ENCODE measurements around the gene PTPRN2.
"Not testable (repeated sequence)": the region's sequence is repeated elsewhere in the genome, so short reads cannot be mapped to it uniquely, and the experiment has no call there.

The PTPRN2 gene

DNA sequence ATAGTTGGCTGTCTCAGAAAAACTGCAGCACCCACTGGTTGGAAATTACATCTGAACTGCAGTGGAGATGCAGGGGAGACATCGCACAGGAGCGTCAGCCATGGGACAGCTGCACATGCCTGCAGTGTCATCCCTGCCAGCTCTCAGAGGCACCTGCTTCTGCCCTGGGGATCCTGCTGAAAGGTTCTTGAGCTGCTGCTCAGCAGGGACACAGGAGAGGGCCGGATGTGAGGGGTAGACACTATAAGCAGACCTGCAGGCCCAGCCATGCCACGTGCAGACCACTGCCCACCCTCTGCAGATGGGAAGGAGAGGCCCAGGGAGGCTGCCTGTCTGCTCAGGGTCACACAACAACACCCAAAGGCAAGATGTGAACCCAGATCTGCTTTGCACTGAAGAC lies 649.4 kb downstream of the PTPRN2 start:
- no CpG with 5 or more reads among the region's 4 CpGs for WGBS (ENCODE audit: extremely low coverage, insufficient coverage, low lambda C conversion rate)
- no peak for DNase-seq
- Histone ChIP-seq H3K9ac (ENCODE audit: low read length) (no peak overlapping the region), H3K4me2 (ENCODE audit: low read length) (no peak overlapping the region), H3K4ac (ENCODE audit: low read depth, low read length) (no peak overlapping the region), H2BK120ac (ENCODE audit: low read depth, low read length) (no peak overlapping the region), H3K27ac (ENCODE audit: low read depth, low read length) (no peak overlapping the region), H2AK5ac (ENCODE audit: low read length) (no peak overlapping the region), H3K4me3 (ENCODE audit: low read length) (no peak overlapping the region), H3K79me2 (ENCODE audit: control insufficient read depth, insufficient read depth, low read length) (no peaks in the 10 kb centered on the region), H2BK5ac (ENCODE audit: low read length) (no peak overlapping the region), H4K8ac (ENCODE audit: low read depth, low read length) (no peak overlapping the region), H3K18ac (ENCODE audit: low read length) (no peak overlapping the region), H3K36me3 (ENCODE audit: control insufficient read depth, insufficient read depth, low read length) (no peaks in the 10 kb centered on the region), H3K27me3 (ENCODE audit: insufficient read depth, low read length, poor library complexity) (no peaks in the 10 kb centered on the region), H3K23ac (ENCODE audit: low read length) (no peak overlapping the region), H3K79me1 (ENCODE audit: low read length) (no peaks in the 10 kb centered on the region), H3K56ac (ENCODE audit: low read length) (no peak overlapping the region), H4K5ac (ENCODE audit: low read length) (no peak overlapping the region), H3K4me1 (ENCODE audit: control insufficient read depth, low read depth, low read length) (no peaks in the 10 kb centered on the region), H2BK15ac (replicated peaks; ENCODE audit: low read depth) (no peak overlapping the region)

GRCh38 chr7:157937406-157937805 lies 650.2 kb downstream of the PTPRN2 start:
- H3K23ac ChIP-seq (ENCODE audit: low read length): no peak overlapping the region
- DNase-seq: no peak
- no peak overlapping the region for H3K9ac ChIP-seq (ENCODE audit: low read length)
- no peak overlapping the region for H3K4me2 ChIP-seq (ENCODE audit: low read length)
- H2BK15ac ChIP-seq (replicated peaks; ENCODE audit: low read depth): no peak overlapping the region
- H3K18ac ChIP-seq (ENCODE audit: low read length): no peak overlapping the region
- no peak overlapping the region for H3K27ac ChIP-seq (ENCODE audit: low read depth, low read length)
- no CpG with 5 or more reads among the region's 16 CpGs for WGBS (ENCODE audit: extremely low coverage, insufficient coverage, low lambda C conversion rate)
- no peak overlapping the region for H2BK5ac ChIP-seq (ENCODE audit: low read length)
- H3K4me3 ChIP-seq (ENCODE audit: low read length): no peak overlapping the region
- no peak overlapping the region for H4K5ac ChIP-seq (ENCODE audit: low read length)
- no peak overlapping the region for H2AK5ac ChIP-seq (ENCODE audit: low read length)
- no peak overlapping the region for H2BK120ac ChIP-seq (ENCODE audit: low read depth, low read length)
- H3K4me1 ChIP-seq (ENCODE audit: control insufficient read depth, low read depth, low read length): no peaks in the 10 kb centered on the region
- H3K79me2 ChIP-seq (ENCODE audit: control insufficient read depth, insufficient read depth, low read length): no peaks in the 10 kb centered on the region
- H3K36me3 ChIP-seq (ENCODE audit: control insufficient read depth, insufficient read depth, low read length): no peaks in the 10 kb centered on the region
- H3K79me1 ChIP-seq (ENCODE audit: low read length): no peaks in the 10 kb centered on the region
- H3K27me3 ChIP-seq (ENCODE audit: insufficient read depth, low read length, poor library complexity): no peaks in the 10 kb centered on the region
- H3K56ac ChIP-seq (ENCODE audit: low read length): no peak overlapping the region
- H4K8ac ChIP-seq (ENCODE audit: low read depth, low read length): no peak overlapping the region
- no peak overlapping the region for H3K4ac ChIP-seq (ENCODE audit: low read depth, low read length)

- Histone ChIP-seq H3K9ac (ENCODE audit: low read length) (no peak overlapping the region), H3K56ac (ENCODE audit: low read length) (no peak overlapping the region), H3K4me3 (ENCODE audit: low read length) (no peak overlapping the region), H2BK120ac (ENCODE audit: low read depth, low read length) (no peak overlapping the region), H3K36me3 (ENCODE audit: control insufficient read depth, insufficient read depth, low read length) (no peaks in the 10 kb centered on the region), H3K23ac (ENCODE audit: low read length) (no peak overlapping the region), H3K4ac (ENCODE audit: low read depth, low read length) (no peak overlapping the region), H2BK15ac (replicated peaks; ENCODE audit: low read depth) (no peak overlapping the region), H3K4me2 (ENCODE audit: low read length) (no peak overlapping the region), H3K27me3 (ENCODE audit: insufficient read depth, low read length, poor library complexity) (no peaks in the 10 kb centered on the region), H4K5ac (ENCODE audit: low read length) (no peak overlapping the region), H3K4me1 (ENCODE audit: control insufficient read depth, low read depth, low read length) (no peaks in the 10 kb centered on the region), H3K79me1 (ENCODE audit: low read length) (no peaks in the 10 kb centered on the region), H3K79me2 (ENCODE audit: control insufficient read depth, insufficient read depth, low read length) (no peaks in the 10 kb centered on the region), H3K18ac (ENCODE audit: low read length) (no peak overlapping the region), H4K8ac (ENCODE audit: low read depth, low read length) (no peak overlapping the region), H2AK5ac (ENCODE audit: low read length) (no peak overlapping the region), H2BK5ac (ENCODE audit: low read length) (no peak overlapping the region), H3K27ac (ENCODE audit: low read depth, low read length) (no peak overlapping the region)
- DNase-seq: no peak
- WGBS (ENCODE audit: extremely low coverage, insufficient coverage, low lambda C conversion rate): no CpG with 5 or more reads among the region's 8 CpGs
Observed at GRCh38 chr7:157936976-157937375, 650.6 kb downstream of the PTPRN2 start.

GRCh38 chr7:157935721-157936120 lies 651.9 kb downstream of the PTPRN2 start:
- H3K56ac ChIP-seq (ENCODE audit: low read length); H3K18ac ChIP-seq (ENCODE audit: low read length): not testable (repeated sequence)
- no CpG with 5 or more reads among the region's 11 CpGs for WGBS (ENCODE audit: extremely low coverage, insufficient coverage, low lambda C conversion rate)

GRCh38 chr7:157933219-157934155 lies 654.1 kb downstream of the PTPRN2 start:
- H3K9ac ChIP-seq (ENCODE audit: low read length): not testable (repeated sequence)
- no CpG with 5 or more reads among the region's 6 CpGs for WGBS (ENCODE audit: extremely low coverage, insufficient coverage, low lambda C conversion rate)
- DNase-seq: peak; percentile 47

More at GRCh38 chr7:157935721-157936120, 651.9 kb downstream of the PTPRN2 start:
- not testable (repeated sequence) for H3K79me1 ChIP-seq (ENCODE audit: low read length); H3K23ac ChIP-seq (ENCODE audit: low read length); H2AK5ac ChIP-seq (ENCODE audit: low read length); H2BK120ac ChIP-seq (ENCODE audit: low read depth, low read length); DNase-seq; H3K4ac ChIP-seq (ENCODE audit: low read depth, low read length); H2BK5ac ChIP-seq (ENCODE audit: low read length); H2BK15ac ChIP-seq (replicated peaks; ENCODE audit: low read depth); H3K79me2 ChIP-seq (ENCODE audit: control insufficient read depth, insufficient read depth, low read length); H4K8ac ChIP-seq (ENCODE audit: low read depth, low read length); H3K27me3 ChIP-seq (ENCODE audit: insufficient read depth, low read length, poor library complexity); H3K4me2 ChIP-seq (ENCODE audit: low read length); H3K4me3 ChIP-seq (ENCODE audit: low read length); H3K36me3 ChIP-seq (ENCODE audit: control insufficient read depth, insufficient read depth, low read length); H4K5ac ChIP-seq (ENCODE audit: low read length); H3K9ac ChIP-seq (ENCODE audit: low read length); H3K27ac ChIP-seq (ENCODE audit: low read depth, low read length); H3K4me1 ChIP-seq (ENCODE audit: control insufficient read depth, low read depth, low read length)

More at GRCh38 chr7:157933219-157934155, 654.1 kb downstream of the PTPRN2 start:
- H2BK120ac ChIP-seq (ENCODE audit: low read depth, low read length); H3K36me3 ChIP-seq (ENCODE audit: control insufficient read depth, insufficient read depth, low read length); H3K56ac ChIP-seq (ENCODE audit: low read length); H2AK5ac ChIP-seq (ENCODE audit: low read length); H3K79me1 ChIP-seq (ENCODE audit: low read length); H4K5ac ChIP-seq (ENCODE audit: low read length); H4K8ac ChIP-seq (ENCODE audit: low read depth, low read length); H3K23ac ChIP-seq (ENCODE audit: low read length); H2BK15ac ChIP-seq (replicated peaks; ENCODE audit: low read depth); H3K4me1 ChIP-seq (ENCODE audit: control insufficient read depth, low read depth, low read length); H3K27ac ChIP-seq (ENCODE audit: low read depth, low read length); H3K4me3 ChIP-seq (ENCODE audit: low read length); H3K18ac ChIP-seq (ENCODE audit: low read length); H3K79me2 ChIP-seq (ENCODE audit: control insufficient read depth, insufficient read depth, low read length); H3K4ac ChIP-seq (ENCODE audit: low read depth, low read length); H2BK5ac ChIP-seq (ENCODE audit: low read length); H3K4me2 ChIP-seq (ENCODE audit: low read length); H3K27me3 ChIP-seq (ENCODE audit: insufficient read depth, low read length, poor library complexity): not testable (repeated sequence)
